Transverse colon (tissue), 3 donors: ENCODE results near the gene CBX3.
A peak's percentile ranks its signal among the peaks of the same experiment; 100 is the strongest.

Experiments
- EP300 ChIP-seq: sonication (generic); formaldehyde crosslinking; IDR thresholded peaks from one replicate; pipeline ENCODE4 v1.6.1; 2017; ENCODE audit warnings: antibody characterized with exemption, low read depth
- POLR2A ChIP-seq: fragments of 450-650 bp; IDR thresholded peaks from one replicate; pipeline ENCODE4 v1.6.1; 2016; ENCODE audit warnings: antibody characterized with exemption, mild to moderate bottlenecking, moderate library complexity
- TF ChIP-seq, protein P1 (sequence below), 5 experiments: fragments of 200-600 bp in 3 of 5; fragments of 450-650 bp in 2 of 5; sonication (generic) in 3 of 5; IDR thresholded peaks; 1 replicate in 2 of 5; 2 replicates in 3 of 5; pipeline ENCODE4 v1.5.1; 2016 to 2017; ENCODE audit warnings: antibody characterized with exemption in 5 of 5, inconsistent platforms in 3 of 5, mild to moderate bottlenecking in 2 of 5, moderate library complexity in 1 of 5

DNA sequence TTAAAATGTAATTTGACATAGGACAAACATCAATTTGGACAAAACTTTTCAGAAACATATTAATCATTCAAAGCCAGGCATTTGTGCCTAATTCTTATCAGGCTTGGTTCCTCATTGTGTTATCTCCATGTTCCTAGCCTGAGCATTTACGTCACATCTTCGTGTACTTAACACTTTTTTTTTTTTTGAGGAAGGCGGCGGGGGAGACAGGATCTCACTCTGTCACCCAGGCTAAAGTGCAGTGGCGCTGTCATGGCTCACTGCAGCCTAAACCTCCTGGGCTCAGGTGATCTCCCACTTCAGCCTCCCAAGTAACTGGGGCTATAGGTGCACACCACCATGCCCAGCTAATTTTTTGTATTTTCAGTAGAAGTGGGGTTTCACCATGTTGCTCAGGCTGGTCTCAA lies 20.8 kb upstream of the CBX3 start:
- TF ChIP-seq POLR2A (peak; percentile 17), EP300 (no peak)
- TF ChIP-seq, protein P1, sequence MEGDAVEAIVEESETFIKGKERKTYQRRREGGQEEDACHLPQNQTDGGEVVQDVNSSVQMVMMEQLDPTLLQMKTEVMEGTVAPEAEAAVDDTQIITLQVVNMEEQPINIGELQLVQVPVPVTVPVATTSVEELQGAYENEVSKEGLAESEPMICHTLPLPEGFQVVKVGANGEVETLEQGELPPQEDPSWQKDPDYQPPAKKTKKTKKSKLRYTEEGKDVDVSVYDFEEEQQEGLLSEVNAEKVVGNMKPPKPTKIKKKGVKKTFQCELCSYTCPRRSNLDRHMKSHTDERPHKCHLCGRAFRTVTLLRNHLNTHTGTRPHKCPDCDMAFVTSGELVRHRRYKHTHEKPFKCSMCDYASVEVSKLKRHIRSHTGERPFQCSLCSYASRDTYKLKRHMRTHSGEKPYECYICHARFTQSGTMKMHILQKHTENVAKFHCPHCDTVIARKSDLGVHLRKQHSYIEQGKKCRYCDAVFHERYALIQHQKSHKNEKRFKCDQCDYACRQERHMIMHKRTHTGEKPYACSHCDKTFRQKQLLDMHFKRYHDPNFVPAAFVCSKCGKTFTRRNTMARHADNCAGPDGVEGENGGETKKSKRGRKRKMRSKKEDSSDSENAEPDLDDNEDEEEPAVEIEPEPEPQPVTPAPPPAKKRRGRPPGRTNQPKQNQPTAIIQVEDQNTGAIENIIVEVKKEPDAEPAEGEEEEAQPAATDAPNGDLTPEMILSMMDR (IDR thresholded peaks at IDR 0.05), result no peak
